Measurements from ENCODE around the gene FLNA.
"Not testable (repeated sequence)": the region's sequence is repeated elsewhere in the genome, so short reads cannot be mapped to it uniquely, and the experiment has no call there.

FLNA gene

GRCh38 chrX:154328646-154329045, 45.8 kb downstream of the FLNA start:
- DNase-seq, result no peak

GRCh38 chrX:154327038-154327820, 47.2 kb downstream of the FLNA start:
- no peak for DNase-seq

- no peak for DNase-seq
Measured at GRCh38 chrX:154325541-154325940, 48.9 kb downstream of the FLNA start.

- DNase-seq, result no peak
Measured at GRCh38 chrX:154323537-154323936, 50.9 kb downstream of the FLNA start.

- no peak for DNase-seq
Measured at GRCh38 chrX:154322890-154323289, 51.5 kb downstream of the FLNA start.

- peak; percentile 11 for DNase-seq
Measured at GRCh38 chrX:154321594-154321993, 52.8 kb downstream of the FLNA start.

GRCh38 chrX:154321152-154321551, 53.3 kb downstream of the FLNA start:
- DNase-seq, result no peak

- no peak for DNase-seq
Measured at GRCh38 chrX:154320406-154320805, 54.0 kb downstream of the FLNA start.

GRCh38 chrX:154317391-154317995, 56.9 kb downstream of the FLNA start:
- peak; percentile 22 for DNase-seq

GRCh38 chrX:154315416-154315815, 59.0 kb downstream of the FLNA start:
- no peak for DNase-seq

GRCh38 chrX:154313147-154313546, 61.3 kb downstream of the FLNA start:
- no peak for DNase-seq

GRCh38 chrX:154312116-154312515, 62.3 kb downstream of the FLNA start:
- DNase-seq, result no peak

GRCh38 chrX:154310616-154311536, 63.6 kb downstream of the FLNA start:
- no peak for DNase-seq

- no peak for DNase-seq
Measured at GRCh38 chrX:154309041-154309775, 65.2 kb downstream of the FLNA start.

- peak; percentile 37 for DNase-seq
Measured at GRCh38 chrX:154308108-154308946, 66.1 kb downstream of the FLNA start.

- DNase-seq, result no peak
Measured at GRCh38 chrX:154307202-154307601, 67.2 kb downstream of the FLNA start.

GRCh38 chrX:154305541-154306205, 68.8 kb downstream of the FLNA start:
- DNase-seq, result no peak

- no peak for DNase-seq
Measured at GRCh38 chrX:154304846-154305245, 69.6 kb downstream of the FLNA start.

- DNase-seq, result no peak
Measured at GRCh38 chrX:154303476-154303875, 71.0 kb downstream of the FLNA start.

GRCh38 chrX:154302998-154303397, 71.4 kb downstream of the FLNA start:
- not testable (repeated sequence) for DNase-seq

- DNase-seq, result no peak
Measured at GRCh38 chrX:154300816-154301215, 73.6 kb downstream of the FLNA start.
